ENCODE results near the gene CIDEC.
"Not testable (repeated sequence)": the region's sequence is repeated elsewhere in the genome, so short reads cannot be mapped to it uniquely, and the experiment has no call there.

DNA sequence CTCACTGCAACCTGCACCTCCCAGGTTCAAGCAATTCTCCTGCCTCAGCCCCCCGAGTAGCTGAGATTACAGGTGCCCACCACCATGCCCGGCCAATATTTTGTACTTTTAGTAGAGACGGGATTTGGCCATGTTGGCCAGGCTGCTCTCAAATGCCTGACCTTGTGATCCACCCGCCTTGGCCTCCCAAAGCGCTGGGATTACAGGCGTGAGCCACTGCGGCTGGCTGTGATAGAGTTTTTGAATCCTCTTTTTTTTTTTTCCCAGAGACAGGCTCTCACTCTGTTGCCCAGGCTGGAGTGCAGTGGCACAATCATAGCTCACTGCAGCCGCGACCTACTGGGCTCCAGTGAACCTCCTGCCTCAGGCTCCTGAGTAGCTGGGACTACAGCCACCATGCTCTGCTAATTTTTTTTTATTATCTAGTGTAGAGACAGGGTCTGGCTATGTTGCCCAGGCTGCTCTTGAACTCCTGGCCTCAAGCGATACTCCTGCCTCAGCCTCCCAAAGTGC, 14.9 kb downstream of the CIDEC start:
- TF ChIP-seq, protein P1, sequence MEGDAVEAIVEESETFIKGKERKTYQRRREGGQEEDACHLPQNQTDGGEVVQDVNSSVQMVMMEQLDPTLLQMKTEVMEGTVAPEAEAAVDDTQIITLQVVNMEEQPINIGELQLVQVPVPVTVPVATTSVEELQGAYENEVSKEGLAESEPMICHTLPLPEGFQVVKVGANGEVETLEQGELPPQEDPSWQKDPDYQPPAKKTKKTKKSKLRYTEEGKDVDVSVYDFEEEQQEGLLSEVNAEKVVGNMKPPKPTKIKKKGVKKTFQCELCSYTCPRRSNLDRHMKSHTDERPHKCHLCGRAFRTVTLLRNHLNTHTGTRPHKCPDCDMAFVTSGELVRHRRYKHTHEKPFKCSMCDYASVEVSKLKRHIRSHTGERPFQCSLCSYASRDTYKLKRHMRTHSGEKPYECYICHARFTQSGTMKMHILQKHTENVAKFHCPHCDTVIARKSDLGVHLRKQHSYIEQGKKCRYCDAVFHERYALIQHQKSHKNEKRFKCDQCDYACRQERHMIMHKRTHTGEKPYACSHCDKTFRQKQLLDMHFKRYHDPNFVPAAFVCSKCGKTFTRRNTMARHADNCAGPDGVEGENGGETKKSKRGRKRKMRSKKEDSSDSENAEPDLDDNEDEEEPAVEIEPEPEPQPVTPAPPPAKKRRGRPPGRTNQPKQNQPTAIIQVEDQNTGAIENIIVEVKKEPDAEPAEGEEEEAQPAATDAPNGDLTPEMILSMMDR (IDR thresholded peaks at IDR 0.05) = not testable (repeated sequence)
- TF ChIP-seq POLR2A (IDR thresholded peaks at IDR 0.05) = not testable (repeated sequence)
